Measurements from ENCODE around the gene TRAFD1. TPM values are rescaled to one million over a fixed set of nuclear protein-coding genes. Genes with fewer than 3 reads are reported as not detected.

Gene TRAFD1
- total and polyA plus RNA-seq, 2 of the 13 experiments (the other 11 are each of a cell fraction or from before 2014, with no cell fraction given) = 9.5 to 20.9 TPM

GRCh38 chr12:112172556-112173324 is 47.4 kb downstream of the TRAFD1 start (continued):
- TF ChIP-seq, protein P1, sequence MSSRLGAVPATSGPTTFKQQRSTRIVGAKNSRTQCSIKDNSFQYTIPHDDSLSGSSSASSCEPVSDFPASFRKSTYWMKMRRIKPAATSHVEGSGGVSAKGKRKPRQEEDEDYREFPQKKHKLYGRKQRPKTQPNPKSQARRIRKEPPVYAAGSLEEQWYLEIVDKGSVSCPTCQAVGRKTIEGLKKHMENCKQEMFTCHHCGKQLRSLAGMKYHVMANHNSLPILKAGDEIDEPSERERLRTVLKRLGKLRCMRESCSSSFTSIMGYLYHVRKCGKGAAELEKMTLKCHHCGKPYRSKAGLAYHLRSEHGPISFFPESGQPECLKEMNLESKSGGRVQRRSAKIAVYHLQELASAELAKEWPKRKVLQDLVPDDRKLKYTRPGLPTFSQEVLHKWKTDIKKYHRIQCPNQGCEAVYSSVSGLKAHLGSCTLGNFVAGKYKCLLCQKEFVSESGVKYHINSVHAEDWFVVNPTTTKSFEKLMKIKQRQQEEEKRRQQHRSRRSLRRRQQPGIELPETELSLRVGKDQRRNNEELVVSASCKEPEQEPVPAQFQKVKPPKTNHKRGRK (CRISPR knock-in tag; IDR thresholded peaks at IDR 0.05) = no peak
- TF ChIP-seq NCOR1 (IDR thresholded peaks at IDR 0.05; ENCODE audit: borderline replicate concordance, low read length) (no peak), ZNF569 (CRISPR knock-in tag; IDR thresholded peaks at IDR 0.05; ENCODE audit: borderline replicate concordance) (no peak), ZNF674 (CRISPR knock-in tag; IDR thresholded peaks at IDR 0.05; ENCODE audit: low read depth) (no peak), FOXK1 (CRISPR knock-in tag; IDR thresholded peaks at IDR 0.05; ENCODE audit: borderline replicate concordance, low read depth) (no peak)

GRCh38 chr12:112175361-112176155 is 50.2 kb downstream of the TRAFD1 start:
- no peak for ATAC-seq
- no peaks in the 10 kb centered on the region for H3K9me3 ChIP-seq (ENCODE audit: low read length)
- no peaks in the 10 kb centered on the region for H4K20me1 ChIP-seq (ENCODE audit: insufficient read depth, low read length)
- no peak overlapping the region for H3K9ac ChIP-seq (ENCODE audit: insufficient read depth, low read depth, low read length)
- no peak overlapping the region for H3K4me2 ChIP-seq (ENCODE audit: low read depth, low read length)
- 96% methylated on average over 20 of the region's 20 CpGs for WGBS (ENCODE audit: low lambda C conversion rate)
- no peaks in the 10 kb centered on the region for H3K79me2 ChIP-seq (ENCODE audit: insufficient read depth, low read length)
- no peak overlapping the region for H2AFZ ChIP-seq (ENCODE audit: low read length)
- ChIA-PET POLR2A (no interaction called here), CTCF (ENCODE audit: low intra/inter-chr PET ratio, low total read pairs) (no interaction called here)
- intact Hi-C loops (cut with micrococcal nuclease; ENCODE audit: unreplicated experiment) (no loop called here), in situ Hi-C loops (cut with HindIII; ENCODE audit: extremely low pct_ligation_motif_present, low pct_unique_long_range_greater_than_20kb) (no loop called here)
- no peaks in the 10 kb centered on the region for H3K4me1 ChIP-seq (ENCODE audit: insufficient read depth, low read length)
- BruUV-seq (replicated peaks) = no TSS peak
- no peaks in the 10 kb centered on the region for H3K27me3 ChIP-seq (ENCODE audit: control insufficient read depth in 1 of 2, insufficient read depth in 2 of 2, low read length in 2 of 2)
- DNase-seq (ENCODE audit: low spot score) = no peak
- FAIRE-seq = no peak
- H3K4me3 ChIP-seq (replicated peaks in 1 of 3; ENCODE audit: insufficient read depth in 1 of 3, low read depth in 2 of 3, low read length in 3 of 3) = no peak overlapping the region
- peaks cover 1 to 21% of the 10 kb centered on the region in 2 experiments; a peak in 3 of 5 replicates for H3K36me3 ChIP-seq (replicated peaks in 1 of 2; ENCODE audit: control insufficient read depth in 1 of 2, insufficient read depth in 2 of 2, low read length in 2 of 2)
- no peak overlapping the region for H3K27ac ChIP-seq (ENCODE audit: extremely low read length, insufficient read depth, low read length)
- no peak for TF ChIP-seq ZBTB37 (CRISPR knock-in tag; IDR thresholded peaks at IDR 0.05)
- no peak for TF ChIP-seq NR2F6 (IDR thresholded peaks at IDR 0.05)
- no peak for TF ChIP-seq NR2F6 (CRISPR knock-in tag; IDR thresholded peaks at IDR 0.05)
- TF ChIP-seq, protein P2, sequence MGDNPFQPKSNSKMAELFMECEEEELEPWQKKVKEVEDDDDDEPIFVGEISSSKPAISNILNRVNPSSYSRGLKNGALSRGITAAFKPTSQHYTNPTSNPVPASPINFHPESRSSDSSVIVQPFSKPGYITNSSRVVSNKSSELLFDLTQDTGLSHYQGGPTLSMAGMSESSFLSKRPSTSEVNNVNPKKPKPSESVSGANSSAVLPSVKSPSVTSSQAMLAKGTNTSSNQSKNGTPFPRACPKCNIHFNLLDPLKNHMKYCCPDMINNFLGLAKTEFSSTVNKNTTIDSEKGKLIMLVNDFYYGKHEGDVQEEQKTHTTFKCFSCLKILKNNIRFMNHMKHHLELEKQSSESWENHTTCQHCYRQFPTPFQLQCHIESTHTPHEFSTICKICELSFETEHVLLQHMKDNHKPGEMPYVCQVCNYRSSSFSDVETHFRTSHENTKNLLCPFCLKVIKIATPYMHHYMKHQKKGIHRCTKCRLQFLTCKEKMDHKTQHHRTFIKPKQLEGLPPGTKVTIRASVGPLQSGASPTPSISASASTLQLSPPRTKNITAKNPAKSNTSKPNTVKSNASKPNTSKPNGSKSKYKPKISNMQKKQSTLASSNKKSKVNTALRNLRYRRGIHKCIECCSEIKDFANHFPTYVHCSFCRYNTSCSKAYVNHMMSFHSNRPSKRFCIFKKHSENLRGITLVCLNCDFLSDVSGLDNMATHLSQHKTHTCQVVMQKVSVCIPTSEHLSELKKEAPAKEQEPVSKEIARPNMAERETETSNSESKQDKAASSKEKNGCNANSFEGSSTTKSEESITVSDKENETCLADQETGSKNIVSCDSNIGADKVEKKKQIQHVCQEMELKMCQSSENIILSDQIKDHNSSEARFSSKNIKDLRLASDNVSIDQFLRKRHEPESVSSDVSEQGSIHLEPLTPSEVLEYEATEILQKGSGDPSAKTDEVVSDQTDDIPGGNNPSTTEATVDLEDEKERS (CRISPR knock-in tag; IDR thresholded peaks at IDR 0.05) = no peak
- no peak for TF ChIP-seq KLF12 (CRISPR knock-in tag; IDR thresholded peaks at IDR 0.05; ENCODE audit: borderline replicate concordance)
- TF ChIP-seq, protein P3, sequence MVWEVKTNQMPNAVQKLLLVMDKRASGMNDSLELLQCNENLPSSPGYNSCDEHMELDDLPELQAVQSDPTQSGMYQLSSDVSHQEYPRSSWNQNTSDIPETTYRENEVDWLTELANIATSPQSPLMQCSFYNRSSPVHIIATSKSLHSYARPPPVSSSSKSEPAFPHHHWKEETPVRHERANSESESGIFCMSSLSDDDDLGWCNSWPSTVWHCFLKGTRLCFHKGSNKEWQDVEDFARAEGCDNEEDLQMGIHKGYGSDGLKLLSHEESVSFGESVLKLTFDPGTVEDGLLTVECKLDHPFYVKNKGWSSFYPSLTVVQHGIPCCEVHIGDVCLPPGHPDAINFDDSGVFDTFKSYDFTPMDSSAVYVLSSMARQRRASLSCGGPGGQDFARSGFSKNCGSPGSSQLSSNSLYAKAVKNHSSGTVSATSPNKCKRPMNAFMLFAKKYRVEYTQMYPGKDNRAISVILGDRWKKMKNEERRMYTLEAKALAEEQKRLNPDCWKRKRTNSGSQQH (CRISPR knock-in tag; IDR thresholded peaks at IDR 0.05; ENCODE audit: low read depth) = no peak
- TF ChIP-seq ZNF597 (CRISPR knock-in tag; IDR thresholded peaks at IDR 0.05) = no peak
